IPS-18a (cell line): Measurements from ENCODE around the gene GRN.

Experiments
- H3K27ac ChIP-seq: one replicate; pipeline ENCODE4 v1.5.1; 2013; ENCODE audit warnings: low read length
- H3K27me3 ChIP-seq: one replicate; pipeline ENCODE4 v1.6.1; 2013; ENCODE audit warnings: mild to moderate bottlenecking, low read length; ENCODE audit not compliant: control insufficient read depth, insufficient read depth
- H3K36me3 ChIP-seq: one replicate; pipeline ENCODE4 v1.6.1; 2013; ENCODE audit warnings: low read depth, low read length; ENCODE audit not compliant: control insufficient read depth
- H3K4me1 ChIP-seq: one replicate; pipeline ENCODE4 v1.6.1; 2013; ENCODE audit warnings: low read depth, low read length; ENCODE audit not compliant: control insufficient read depth
- H3K4me3 ChIP-seq: one replicate; pipeline ENCODE4 v1.5.1; 2013; ENCODE audit warnings: low read length
- H3K9ac ChIP-seq: one replicate; pipeline ENCODE4 v1.6.1; 2013; ENCODE audit warnings: mild to moderate bottlenecking, low read length, moderate library complexity
- H3K9me3 ChIP-seq: one replicate; pipeline ENCODE4 v1.6.1; 2013; ENCODE audit warnings: low read depth, low read length; ENCODE audit not compliant: control insufficient read depth

GRN gene

GRCh38 chr17:44394833-44395232 lies 49.7 kb downstream of the GRN start:
- H3K9ac ChIP-seq = no peak overlapping the region
- no peaks in the 10 kb centered on the region for H3K27me3 ChIP-seq
- H3K9me3 ChIP-seq = no peaks in the 10 kb centered on the region
- H3K4me1 ChIP-seq = no peaks in the 10 kb centered on the region
- peaks cover 25% of the 10 kb centered on the region for H3K36me3 ChIP-seq
- no peak overlapping the region for H3K4me3 ChIP-seq
- H3K27ac ChIP-seq = no peak overlapping the region

GRCh38 chr17:44396946-44397345 lies 51.8 kb downstream of the GRN start:
- no peaks in the 10 kb centered on the region for H3K27me3 ChIP-seq
- peaks cover 42% of the 10 kb centered on the region for H3K36me3 ChIP-seq
- no peaks in the 10 kb centered on the region for H3K4me1 ChIP-seq
- H3K9ac ChIP-seq = no peak overlapping the region
- no peak overlapping the region for H3K27ac ChIP-seq
- H3K9me3 ChIP-seq = no peaks in the 10 kb centered on the region
- no peak overlapping the region for H3K4me3 ChIP-seq

DNA sequence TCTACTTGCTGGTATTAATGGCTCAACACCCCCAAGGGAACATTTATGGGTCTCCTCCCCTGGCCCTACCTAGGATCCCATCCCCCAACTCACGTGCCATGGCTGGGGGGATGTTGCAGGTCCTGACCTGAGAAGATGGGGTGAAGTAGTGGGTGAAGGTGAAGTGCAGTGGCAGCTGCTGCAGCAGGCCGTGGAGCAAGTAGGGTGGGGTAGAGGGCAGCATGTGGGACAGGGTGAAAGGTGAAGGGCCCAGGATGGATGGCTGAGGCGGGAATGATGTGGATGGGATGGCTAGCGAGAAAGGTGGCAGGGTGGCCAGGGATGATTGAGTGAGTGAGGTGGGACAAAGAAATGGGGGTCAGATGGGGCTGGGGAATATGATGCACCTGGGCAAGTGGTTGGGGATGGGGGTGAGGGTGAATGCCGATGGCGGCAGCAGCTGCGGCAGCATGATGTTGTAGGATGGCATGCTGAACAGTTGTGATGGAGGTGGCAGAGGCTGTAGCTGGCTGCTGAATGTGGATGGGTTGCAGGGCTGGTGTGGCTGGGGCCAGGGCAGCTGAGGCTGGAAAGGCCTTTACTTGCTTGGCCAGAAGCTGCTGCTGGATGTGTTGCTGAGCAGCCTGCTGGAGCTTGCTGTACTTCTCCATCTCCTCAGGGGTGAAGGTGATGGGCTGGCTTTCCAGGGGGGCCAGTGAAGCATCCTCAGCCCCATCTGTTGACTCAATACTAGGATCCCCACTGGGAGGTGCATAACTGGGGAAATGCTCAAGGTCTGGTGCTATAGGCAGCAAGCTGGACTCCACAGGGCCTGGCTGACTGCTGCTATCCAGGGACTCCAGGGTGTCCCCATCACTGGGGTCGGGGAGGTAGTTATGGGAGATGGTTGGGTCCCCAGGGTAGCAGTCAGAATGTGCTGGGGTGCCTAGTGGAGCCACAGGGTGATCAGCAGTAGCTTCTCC lies 52.7 kb downstream of the GRN start:
- H3K36me3 ChIP-seq = peaks cover 46% of the 10 kb centered on the region

DNA sequence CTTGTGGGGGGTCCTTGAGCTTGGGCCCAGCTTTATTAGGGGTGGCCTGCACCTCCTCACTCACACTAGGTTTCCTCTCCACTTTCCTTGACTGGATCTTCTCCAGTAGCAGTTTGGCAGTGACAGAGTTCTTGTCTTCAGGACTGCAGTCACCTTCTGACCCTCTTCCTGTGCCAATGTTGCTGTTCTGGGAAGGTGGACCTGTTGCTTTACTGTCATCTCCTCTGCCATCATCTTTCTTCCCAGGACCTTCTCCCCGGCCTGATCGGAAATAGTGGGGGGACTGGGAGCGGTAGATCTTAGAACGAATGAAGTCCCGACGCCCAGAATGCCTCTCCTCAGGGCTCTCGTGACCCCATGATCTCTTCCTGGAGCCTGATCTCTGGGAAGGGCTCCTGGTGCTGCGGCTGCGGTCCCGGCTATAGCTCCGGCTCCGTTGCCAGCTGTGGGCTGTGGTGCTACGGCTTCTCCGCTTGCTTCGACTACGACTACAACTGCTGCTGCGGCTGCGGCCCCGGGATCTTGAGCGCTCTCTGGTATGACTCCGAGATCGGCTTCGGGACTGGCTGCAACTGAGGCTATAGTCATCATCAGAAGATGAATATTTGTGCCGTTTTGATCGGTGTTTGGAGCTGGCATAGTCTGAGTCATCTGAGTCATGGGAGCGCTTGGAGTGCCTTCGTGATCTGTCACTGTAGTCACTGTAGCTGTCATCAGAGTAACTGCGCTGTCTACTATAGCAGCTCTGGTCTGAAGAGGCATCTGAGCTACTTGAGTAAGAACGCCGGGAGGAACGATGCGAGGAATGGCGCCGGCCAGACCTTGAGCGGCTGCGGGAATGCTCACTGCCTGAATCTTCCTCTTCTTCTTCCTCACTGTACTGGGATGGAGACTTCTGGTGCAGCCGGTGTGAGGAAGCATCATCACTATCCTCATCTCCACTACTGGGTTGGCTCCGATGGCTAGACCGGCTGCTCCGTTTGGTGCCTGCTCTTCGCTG lies 53.9 kb downstream of the GRN start:
- Histone ChIP-seq H3K4me3 (no peak overlapping the region), H3K9me3 (no peaks in the 10 kb centered on the region), H3K36me3 (peaks cover 46% of the 10 kb centered on the region), H3K27ac (no peak overlapping the region), H3K27me3 (no peaks in the 10 kb centered on the region), H3K4me1 (no peaks in the 10 kb centered on the region), H3K9ac (no peak overlapping the region)

More for the DNA sequence above, 52.7 kb downstream of the GRN start:
- Histone ChIP-seq H3K9ac (no peak overlapping the region), H3K27ac (no peak overlapping the region), H3K27me3 (no peaks in the 10 kb centered on the region), H3K9me3 (no peaks in the 10 kb centered on the region), H3K4me1 (no peaks in the 10 kb centered on the region), H3K4me3 (no peak overlapping the region)

GRCh38 chr17:44400226-44400847 lies 55.2 kb downstream of the GRN start:
- H3K27me3 ChIP-seq = no peaks in the 10 kb centered on the region
- H3K4me3 ChIP-seq = no peak overlapping the region
- H3K9ac ChIP-seq = no peak overlapping the region
- H3K27ac ChIP-seq = no peak overlapping the region
- H3K4me1 ChIP-seq = no peaks in the 10 kb centered on the region
- H3K36me3 ChIP-seq = peaks cover 46% of the 10 kb centered on the region
- H3K9me3 ChIP-seq = no peaks in the 10 kb centered on the region
